IMR-90 (cell line): ENCODE results near the gene SIK1.
"Not testable (repeated sequence)": the region's sequence is repeated elsewhere in the genome, so short reads cannot be mapped to it uniquely, and the experiment has no call there.

Source experiments
- ELK1 ChIP-seq: fragments of 150-350 bp; IDR thresholded peaks from 2 replicates; pipeline ENCODE4 v1.6.1; 2016; ENCODE audit warnings: low read depth, mild to moderate bottlenecking, low read length, moderate library complexity, borderline replicate concordance
- POLR2A ChIP-seq: IDR thresholded peaks from 2 replicates; pipeline ENCODE4 v1.6.1; 2012; ENCODE audit warnings: mild to moderate bottlenecking, low read depth, low read length
- RFX5 ChIP-seq: IDR thresholded peaks from 2 replicates; pipeline ENCODE4 v1.8.0; 2012; ENCODE audit warnings: low read depth, mild to moderate bottlenecking, low read length, moderate library complexity
- TF ChIP-seq, protein P1 (sequence below): conservative IDR thresholded peaks from 2 replicates; pipeline ENCODE4 v1.5.1; 2012; ENCODE audit warnings: mild to moderate bottlenecking, low read depth, low read length, improper control_type of control experiment

- TF ChIP-seq POLR2A, ELK1, RFX5: not testable (repeated sequence)
- TF ChIP-seq, protein P1, sequence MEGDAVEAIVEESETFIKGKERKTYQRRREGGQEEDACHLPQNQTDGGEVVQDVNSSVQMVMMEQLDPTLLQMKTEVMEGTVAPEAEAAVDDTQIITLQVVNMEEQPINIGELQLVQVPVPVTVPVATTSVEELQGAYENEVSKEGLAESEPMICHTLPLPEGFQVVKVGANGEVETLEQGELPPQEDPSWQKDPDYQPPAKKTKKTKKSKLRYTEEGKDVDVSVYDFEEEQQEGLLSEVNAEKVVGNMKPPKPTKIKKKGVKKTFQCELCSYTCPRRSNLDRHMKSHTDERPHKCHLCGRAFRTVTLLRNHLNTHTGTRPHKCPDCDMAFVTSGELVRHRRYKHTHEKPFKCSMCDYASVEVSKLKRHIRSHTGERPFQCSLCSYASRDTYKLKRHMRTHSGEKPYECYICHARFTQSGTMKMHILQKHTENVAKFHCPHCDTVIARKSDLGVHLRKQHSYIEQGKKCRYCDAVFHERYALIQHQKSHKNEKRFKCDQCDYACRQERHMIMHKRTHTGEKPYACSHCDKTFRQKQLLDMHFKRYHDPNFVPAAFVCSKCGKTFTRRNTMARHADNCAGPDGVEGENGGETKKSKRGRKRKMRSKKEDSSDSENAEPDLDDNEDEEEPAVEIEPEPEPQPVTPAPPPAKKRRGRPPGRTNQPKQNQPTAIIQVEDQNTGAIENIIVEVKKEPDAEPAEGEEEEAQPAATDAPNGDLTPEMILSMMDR = not testable (repeated sequence)
Measured at GRCh38 chr21:43414576-43414975, 12.4 kb downstream of the SIK1 start.
